Kidney (tissue), 22 donors: ENCODE results near the gene SSX5. TPM values are rescaled to one million over a fixed set of nuclear protein-coding genes. Genes with fewer than 3 reads are reported as not detected.
"Not testable (repeated sequence)": the region's sequence is repeated elsewhere in the genome, so short reads cannot be mapped to it uniquely, and the experiment has no call there.

ENCODE experiments used
- DNase-seq, 5 donors: peaks; one replicate each; pipeline ENCODE4 v3.0.0-alpha.2; 2013 to 2020
- FAIRE-seq: peaks from 2 replicates; lab custom pipeline; 2012; peaks lifted over from hg19 to GRCh38; lab: Jason Lieb, UNC
- H3K27ac ChIP-seq, 2 donors: one replicate each; pipeline ENCODE4 v1.7.0; 2013; ENCODE audit warnings: low read depth in 2 of 2, low read length in 2 of 2, inconsistent platforms in 1 of 2
- H3K27me3 ChIP-seq: one replicate; pipeline ENCODE4 v1.7.1; 2013; ENCODE audit warnings: low read length, inconsistent platforms; ENCODE audit not compliant: control insufficient read depth, insufficient read depth
- H3K36me3 ChIP-seq, 3 donors: one replicate each; pipeline versions ENCODE4 v1.7.0 to v1.7.1; 2013; ENCODE audit warnings: low read length in 3 of 3, control low read depth in 1 of 3, inconsistent platforms in 1 of 3; ENCODE audit not compliant: insufficient read depth in 3 of 3, control insufficient read depth in 2 of 3
- H3K4me1 ChIP-seq, 3 donors: one replicate each; pipeline versions ENCODE4 v1.7.0 to v1.7.1; 2013; ENCODE audit warnings: low read length in 3 of 3, inconsistent platforms in 1 of 3, low read depth in 1 of 3; ENCODE audit not compliant: control insufficient read depth in 2 of 3, insufficient read depth in 2 of 3
- H3K4me3 ChIP-seq, 3 donors: one replicate each; pipeline versions ENCODE4 v1.7.0 to v1.8.1; 2013; ENCODE audit warnings: low read length in 3 of 3, control low read depth in 1 of 3, inconsistent platforms in 1 of 3
- H3K9ac ChIP-seq, 3 donors: one replicate each; pipeline versions ENCODE4 v1.7.0 to v1.7.1; 2013; ENCODE audit warnings: low read length in 3 of 3, control low read depth in 1 of 3, inconsistent platforms in 1 of 3
- H3K9me3 ChIP-seq, 3 donors: one replicate each; pipeline versions ENCODE4 v1.7.0 to v1.7.1; 2013; ENCODE audit warnings: low read length in 3 of 3, control low read depth in 1 of 3, inconsistent platforms in 1 of 3; ENCODE audit not compliant: control insufficient read depth in 2 of 3, insufficient read depth in 1 of 3
- intact Hi-C: fragments of 100-400 bp; cut with DNase I; formaldehyde crosslinking; loops from one replicate; pipeline ENCODE4 v1.11.1; 2022
- long read RNA-seq, 10 donors: library from polyadenylated mRNA in 1 of 10; unstranded in 1 of 10; transcript quantifications; one replicate each; pipeline ENCODE4 v2.0.0 and lab custom pipeline, GENCODE V29; 2021 to 2026
- polyA plus RNA-seq: library from polyadenylated mRNA; stranded (reverse); fragments of 350-450 nt; fragmentation: Illumina TruSeq; extraction: RNeasy Lipid Tissue Mini Kit (QIAGEN cat#74804); gene quantifications from one replicate; pipeline ENCODE4 v1.2.3, GENCODE V29; 2014; ENCODE audit warnings: low read depth, low replicate concordance; ENCODE audit not compliant: insufficient read depth
- total RNA-seq: library from RNA; stranded (reverse); fragmentation: NEBNext Ultra II Directional; extraction: Animal tissue kit (Norgen Biotek cat#: 25700); gene quantifications from one replicate; pipeline ENCODE4 v1.2.1, GENCODE V29; 2021
- TF ChIP-seq, protein P1 (sequence below): IDR thresholded peaks from 3 replicates; pipeline ENCODE4 v1.5.1; 2012; ENCODE audit warnings: mild to moderate bottlenecking, moderate library complexity, borderline replicate concordance; ENCODE audit not compliant: insufficient read depth; ENCODE audit errors: extremely low read depth
- donor health status: control.
- donor health status: control.
- donor health status: control.
- donor health status: control.
- donor health status: control.
- donor health status: DM: yes; HTN: yes; CAD: no.
- donor health status: Normal renal cell carcinoma (clear cell type).

Gene SSX5
- total RNA-seq, result not detected
- not detected for polyA plus RNA-seq
- long read RNA-seq, donor 1, result 0 reads
- long read RNA-seq, donor 2, result 0 reads
- long read RNA-seq, donor 3, result 0 reads
- long read RNA-seq, donor 4, result 0 reads
- long read RNA-seq, donor 5, result 0 reads
- long read RNA-seq, donor 6, result 0 reads
- long read RNA-seq, donor 7, result 0 reads
- long read RNA-seq, donor 8, result 0 reads
- long read RNA-seq, donor 9, result 0 reads
- long read RNA-seq, donor 10, result 0 reads

DNA sequence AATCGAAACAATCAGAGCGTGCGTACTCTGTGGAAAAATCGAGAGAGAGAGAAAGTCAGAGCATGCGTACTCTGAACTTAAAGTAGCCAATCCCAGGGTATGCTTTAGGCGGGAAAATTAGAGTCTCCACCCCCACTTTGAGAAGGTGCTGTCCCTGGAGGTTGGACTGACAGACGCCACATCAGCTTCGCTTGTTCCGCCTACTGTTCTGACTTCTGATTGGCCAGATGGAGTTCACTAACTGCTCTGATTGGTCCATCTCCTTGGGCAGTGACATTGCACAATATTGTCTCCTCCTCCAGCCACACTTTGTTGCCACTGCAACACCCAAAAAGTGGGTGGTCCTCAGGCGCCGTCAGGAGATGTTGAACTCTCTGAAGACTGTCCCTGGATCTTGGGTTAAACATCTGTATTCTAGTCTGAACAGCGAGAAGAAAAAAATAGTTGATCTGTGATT is at the start of gene SSX5:
Gene SSX5 (minus strand): TSS at position 51 of the 457 bp plus-strand sequence. CDS start 1,437 bp downstream, outside the sequence.
- Histone ChIP-seq H3K9me3 (no peaks in the 10 kb centered on the region), H3K4me1 (no peaks in the 10 kb centered on the region), H3K27me3 (no peaks in the 10 kb centered on the region), H3K36me3 (no peaks in the 10 kb centered on the region), H3K9ac (no peak within 1 kb of the TSS), H3K27ac (no peak within 1 kb of the TSS), H3K4me3 (no peak within 1 kb of the TSS)
- FAIRE-seq (no peak), DNase-seq (no peak)
- TF ChIP-seq, protein P1, sequence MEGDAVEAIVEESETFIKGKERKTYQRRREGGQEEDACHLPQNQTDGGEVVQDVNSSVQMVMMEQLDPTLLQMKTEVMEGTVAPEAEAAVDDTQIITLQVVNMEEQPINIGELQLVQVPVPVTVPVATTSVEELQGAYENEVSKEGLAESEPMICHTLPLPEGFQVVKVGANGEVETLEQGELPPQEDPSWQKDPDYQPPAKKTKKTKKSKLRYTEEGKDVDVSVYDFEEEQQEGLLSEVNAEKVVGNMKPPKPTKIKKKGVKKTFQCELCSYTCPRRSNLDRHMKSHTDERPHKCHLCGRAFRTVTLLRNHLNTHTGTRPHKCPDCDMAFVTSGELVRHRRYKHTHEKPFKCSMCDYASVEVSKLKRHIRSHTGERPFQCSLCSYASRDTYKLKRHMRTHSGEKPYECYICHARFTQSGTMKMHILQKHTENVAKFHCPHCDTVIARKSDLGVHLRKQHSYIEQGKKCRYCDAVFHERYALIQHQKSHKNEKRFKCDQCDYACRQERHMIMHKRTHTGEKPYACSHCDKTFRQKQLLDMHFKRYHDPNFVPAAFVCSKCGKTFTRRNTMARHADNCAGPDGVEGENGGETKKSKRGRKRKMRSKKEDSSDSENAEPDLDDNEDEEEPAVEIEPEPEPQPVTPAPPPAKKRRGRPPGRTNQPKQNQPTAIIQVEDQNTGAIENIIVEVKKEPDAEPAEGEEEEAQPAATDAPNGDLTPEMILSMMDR, result no peak
- intact Hi-C loops, result no loop called here

GRCh38 chrX:48224196-48224595 is 27.6 kb upstream of the SSX5 start:
- H3K9ac ChIP-seq, H3K27me3 ChIP-seq, H3K9me3 ChIP-seq, FAIRE-seq, H3K4me3 ChIP-seq, intact Hi-C loops, H3K27ac ChIP-seq, H3K36me3 ChIP-seq, H3K4me1 ChIP-seq, DNase-seq: not testable (repeated sequence)

- DNase-seq, result peak in 1 of 5 donors; percentile 9
- H3K9me3 ChIP-seq, H3K4me3 ChIP-seq, H3K27ac ChIP-seq, H3K27me3 ChIP-seq, H3K4me1 ChIP-seq, H3K9ac ChIP-seq, H3K36me3 ChIP-seq, FAIRE-seq, intact Hi-C loops: not testable (repeated sequence)
Measured at GRCh38 chrX:48214341-48214740, 17.7 kb upstream of the SSX5 start.

DNA sequence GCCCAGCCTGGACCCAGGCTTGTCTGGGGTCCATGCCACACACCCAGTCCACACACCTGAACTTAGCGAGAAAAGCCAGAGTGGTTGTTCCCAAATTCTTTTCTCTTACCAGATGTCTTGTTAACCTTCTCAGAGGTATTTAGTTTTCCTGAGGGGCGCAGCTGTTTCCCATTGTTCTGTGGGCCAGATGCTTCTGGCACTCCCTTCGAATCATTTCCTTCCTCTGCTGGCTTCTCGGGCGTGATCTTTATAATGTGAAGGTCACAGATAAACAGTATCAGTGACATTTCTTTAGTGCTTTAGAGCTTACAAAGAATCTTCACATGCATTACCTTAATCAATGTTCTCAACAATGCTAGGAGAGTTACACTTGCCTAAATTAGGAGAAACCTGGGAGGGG is 6.6 kb downstream of the SSX5 start:
- H3K27me3 ChIP-seq, DNase-seq, H3K36me3 ChIP-seq, H3K9ac ChIP-seq, H3K9me3 ChIP-seq, FAIRE-seq, H3K4me3 ChIP-seq, intact Hi-C loops, H3K27ac ChIP-seq, H3K4me1 ChIP-seq: not testable (repeated sequence)

DNA sequence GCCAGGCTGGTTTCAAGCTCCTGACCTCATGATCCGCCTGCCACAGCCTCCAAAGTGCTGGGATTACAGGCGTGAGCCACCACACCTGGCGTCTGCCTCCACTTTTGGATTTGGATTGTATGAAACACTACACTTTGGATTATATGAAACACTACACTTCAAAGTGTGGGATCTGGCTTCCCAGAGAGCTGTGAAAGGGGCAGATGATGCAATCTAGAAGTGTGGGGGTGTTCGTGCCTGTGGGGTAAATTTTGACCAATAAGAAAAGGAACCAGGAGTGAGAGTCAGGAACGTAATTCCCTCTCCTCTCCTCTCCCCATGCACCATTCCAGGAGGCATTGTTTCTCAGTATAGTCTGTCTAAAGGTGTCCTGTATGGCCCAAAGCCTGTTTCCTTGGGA is 14.7 kb downstream of the SSX5 start:
- H3K36me3 ChIP-seq, intact Hi-C loops, H3K4me3 ChIP-seq, H3K27ac ChIP-seq, H3K4me1 ChIP-seq, H3K27me3 ChIP-seq, H3K9me3 ChIP-seq, FAIRE-seq, H3K9ac ChIP-seq, DNase-seq: not testable (repeated sequence)
